HEK293T (cell line): Measurements from ENCODE around the gene NFAM1.

Source experiments
- ELF4 ChIP-seq: fragments of 450-650 bp; IDR thresholded peaks from 2 replicates; pipeline ENCODE4 v1.6.1; 2017; ENCODE audit warnings: antibody characterized with exemption
- FOXA1 ChIP-seq: fragments of 450-650 bp; IDR thresholded peaks from 2 replicates; pipeline ENCODE4 v1.6.1; 2016; ENCODE audit warnings: mild to moderate bottlenecking
- FOXK2 ChIP-seq: fragments of 450-650 bp; IDR thresholded peaks from 2 replicates; pipeline ENCODE4 v1.6.1; 2016; ENCODE audit warnings: mild to moderate bottlenecking
- FOXM1 ChIP-seq: fragments of 450-650 bp; IDR thresholded peaks from 2 replicates; pipeline ENCODE4 v1.6.1; 2017; ENCODE audit warnings: mild to moderate bottlenecking, borderline replicate concordance
- LEF1 ChIP-seq: fragments of 450-650 bp; IDR thresholded peaks from 2 replicates; pipeline ENCODE4 v1.6.1; 2017; ENCODE audit warnings: mild to moderate bottlenecking, borderline replicate concordance
- SP1 ChIP-seq: fragments of 450-650 bp; IDR thresholded peaks from 2 replicates; pipeline ENCODE4 v1.6.1; 2017
- SUZ12 ChIP-seq: fragments of 450-650 bp; IDR thresholded peaks from 2 replicates; pipeline ENCODE4 v1.6.1; 2016; ENCODE audit warnings: mild to moderate bottlenecking
- TARDBP ChIP-seq: fragments of 450-650 bp; IDR thresholded peaks from 2 replicates; pipeline ENCODE4 v1.6.1; 2016

DNA sequence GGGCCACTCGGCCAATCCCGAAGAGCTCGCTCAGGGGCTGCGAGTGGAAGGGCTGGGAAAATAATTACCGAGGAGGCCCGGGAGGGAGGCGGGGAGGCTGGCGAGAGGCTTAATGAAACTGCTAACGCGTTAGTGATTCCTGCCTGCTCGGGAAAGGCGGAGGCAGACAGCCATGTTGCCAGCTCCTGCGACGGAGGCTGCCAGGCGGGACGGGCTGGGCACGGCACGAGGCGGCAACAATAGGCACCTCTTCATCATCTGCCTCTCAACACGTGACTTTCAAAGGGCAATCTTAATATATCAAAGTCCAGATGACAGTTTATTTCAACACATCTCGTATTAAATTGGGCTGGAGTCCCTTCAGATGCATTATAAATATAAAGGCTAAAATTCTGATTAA is 93.7 kb downstream of the NFAM1 start:
- TF ChIP-seq FOXK2 = no peak
- TF ChIP-seq FOXA1 = no peak
- no peak for TF ChIP-seq LEF1
- TF ChIP-seq SUZ12 = no peak
- TF ChIP-seq FOXM1 = no peak
- TF ChIP-seq TARDBP = no peak
- no peak for TF ChIP-seq ELF4
- no peak for TF ChIP-seq SP1
